ENCODE data around the gene SYNRG.
A peak's percentile ranks its signal among the peaks of the same experiment; 100 is the strongest.

- TF ChIP-seq, protein P1, sequence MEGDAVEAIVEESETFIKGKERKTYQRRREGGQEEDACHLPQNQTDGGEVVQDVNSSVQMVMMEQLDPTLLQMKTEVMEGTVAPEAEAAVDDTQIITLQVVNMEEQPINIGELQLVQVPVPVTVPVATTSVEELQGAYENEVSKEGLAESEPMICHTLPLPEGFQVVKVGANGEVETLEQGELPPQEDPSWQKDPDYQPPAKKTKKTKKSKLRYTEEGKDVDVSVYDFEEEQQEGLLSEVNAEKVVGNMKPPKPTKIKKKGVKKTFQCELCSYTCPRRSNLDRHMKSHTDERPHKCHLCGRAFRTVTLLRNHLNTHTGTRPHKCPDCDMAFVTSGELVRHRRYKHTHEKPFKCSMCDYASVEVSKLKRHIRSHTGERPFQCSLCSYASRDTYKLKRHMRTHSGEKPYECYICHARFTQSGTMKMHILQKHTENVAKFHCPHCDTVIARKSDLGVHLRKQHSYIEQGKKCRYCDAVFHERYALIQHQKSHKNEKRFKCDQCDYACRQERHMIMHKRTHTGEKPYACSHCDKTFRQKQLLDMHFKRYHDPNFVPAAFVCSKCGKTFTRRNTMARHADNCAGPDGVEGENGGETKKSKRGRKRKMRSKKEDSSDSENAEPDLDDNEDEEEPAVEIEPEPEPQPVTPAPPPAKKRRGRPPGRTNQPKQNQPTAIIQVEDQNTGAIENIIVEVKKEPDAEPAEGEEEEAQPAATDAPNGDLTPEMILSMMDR (IDR thresholded peaks at IDR 0.05), result peak in 1 of 3 donors; percentile 17
- peak; percentile 41 for TF ChIP-seq POLR2A (IDR thresholded peaks at IDR 0.05)
These were observed 34.0 kb upstream of the SYNRG start, which contains the start of gene DDX52 for GRCh38 chr17:37643118-37643766.
